Suprapubic skin (tissue), 4 donors: Measurements from ENCODE around the gene PTP4A2.
"Not testable (repeated sequence)": the region's sequence is repeated elsewhere in the genome, so short reads cannot be mapped to it uniquely, and the experiment has no call there.

Experiments used
- CTCF ChIP-seq, 2 donors: fragments of 200-600 bp in 1 of 2; fragments of 450-650 bp in 1 of 2; sonication (generic) in 1 of 2; IDR thresholded peaks; one replicate each; pipeline ENCODE4 v1.5.1; 2016 to 2019; ENCODE audit warnings: antibody characterized with exemption in 2 of 2, mild to moderate bottlenecking in 1 of 2, moderate library complexity in 1 of 2
- POLR2A ChIP-seq, 2 donors: fragments of 450-650 bp; IDR thresholded peaks; one replicate each; pipeline ENCODE4 v1.6.1; 2017; ENCODE audit warnings: antibody characterized with exemption in 2 of 2, mild to moderate bottlenecking in 2 of 2, moderate library complexity in 2 of 2
- POLR2AphosphoS5 ChIP-seq, 3 donors: sonication (generic); formaldehyde crosslinking; IDR thresholded peaks; one replicate each; pipeline ENCODE4 v1.6.1; 2017; ENCODE audit warnings: antibody characterized with exemption in 3 of 3

- not testable (repeated sequence) for TF ChIP-seq CTCF, POLR2AphosphoS5, POLR2A (IDR thresholded peaks at IDR 0.05)
Observed at GRCh38 chr1:31895474-31896198, 42.5 kb downstream of the PTP4A2 start.
